Kidney epithelial cell (primary cell): Measurements from ENCODE around the gene KCNAB1. TPM values are rescaled to one million over a fixed set of nuclear protein-coding genes. Genes with fewer than 3 reads are reported as not detected.

Experiments
- DNase-seq: peaks from one replicate; pipeline ENCODE4 v3.0.0-alpha.2; 2010; ENCODE audit warnings: low read depth
- H3K27me3 ChIP-seq: 2 replicates; pipeline ENCODE4 v1.6.0; 2011; ENCODE audit warnings: low read length; ENCODE audit not compliant: control insufficient read depth, insufficient read depth
- H3K36me3 ChIP-seq: 2 replicates; pipeline ENCODE4 v1.5.1; 2011; ENCODE audit warnings: low read length; ENCODE audit not compliant: control insufficient read depth, insufficient read depth
- H3K4me3 ChIP-seq: 2 replicates; pipeline ENCODE4 v1.5.1; 2011; ENCODE audit warnings: low read depth, mild to moderate bottlenecking, control low read depth, low read length
- CTCF ChIP-seq: IDR thresholded peaks from 2 replicates; pipeline ENCODE4 v1.5.1; 2011; ENCODE audit warnings: mild to moderate bottlenecking, moderate library complexity, low read length, control low read depth, inconsistent platforms; ENCODE audit not compliant: insufficient read depth, poor library complexity, severe bottlenecking
- total RNA-seq: library from RNA; depleted of rRNA; stranded (reverse); fragments of >200 nt; gene quantifications from 2 replicates; pipeline ENCODE4 v1.2.3, GENCODE V29; 2015

KCNAB1 gene
- total RNA-seq, 1 donor from 2014 or later = not detected

GRCh38 chr3:156404217-156404616 is 283.8 kb downstream of the KCNAB1 start:
- no peak for TF ChIP-seq CTCF
- H3K4me3 ChIP-seq = no peak overlapping the region
- DNase-seq = no peak
- H3K27me3 ChIP-seq = no peaks in the 10 kb centered on the region
- H3K36me3 ChIP-seq = no peaks in the 10 kb centered on the region

- DNase-seq = no peak
- no peaks in the 10 kb centered on the region for H3K27me3 ChIP-seq
- no peak for TF ChIP-seq CTCF
- H3K4me3 ChIP-seq = no peak overlapping the region
- no peaks in the 10 kb centered on the region for H3K36me3 ChIP-seq
Observed at GRCh38 chr3:156406393-156406792, 286.0 kb downstream of the KCNAB1 start.

- no peaks in the 10 kb centered on the region for H3K36me3 ChIP-seq
- DNase-seq = no peak
Observed at GRCh38 chr3:156407617-156408225, 287.3 kb downstream of the KCNAB1 start.

GRCh38 chr3:156409694-156410093 is 289.3 kb downstream of the KCNAB1 start:
- TF ChIP-seq CTCF = no peak
- DNase-seq = no peak
- no peak overlapping the region for H3K4me3 ChIP-seq
- no peaks in the 10 kb centered on the region for H3K36me3 ChIP-seq
- no peaks in the 10 kb centered on the region for H3K27me3 ChIP-seq

More at GRCh38 chr3:156407617-156408225, 287.3 kb downstream of the KCNAB1 start:
- H3K27me3 ChIP-seq = no peaks in the 10 kb centered on the region
- H3K4me3 ChIP-seq = no peak overlapping the region
- no peak for TF ChIP-seq CTCF

- H3K4me3 ChIP-seq = no peak overlapping the region
- TF ChIP-seq CTCF = no peak
- no peak for DNase-seq
- no peaks in the 10 kb centered on the region for H3K27me3 ChIP-seq
- no peaks in the 10 kb centered on the region for H3K36me3 ChIP-seq
Observed at GRCh38 chr3:156412600-156412999, 292.2 kb downstream of the KCNAB1 start.

GRCh38 chr3:156413293-156413892 is 293.0 kb downstream of the KCNAB1 start:
- no peak for TF ChIP-seq CTCF
- Histone ChIP-seq H3K27me3 (no peaks in the 10 kb centered on the region), H3K4me3 (no peak overlapping the region), H3K36me3 (no peaks in the 10 kb centered on the region)
- no peak for DNase-seq
